Upper lobe of left lung (tissue), 6 donors: ENCODE results near the gene ITPRIP. TPM values are rescaled to one million over a fixed set of nuclear protein-coding genes. Genes with fewer than 3 reads are reported as not detected.

Source experiments
- ATAC-seq, 2 donors: fragments of 200-7000 bp; cut with Tn5 transposase; one replicate each; pipeline ENCODE4 v1.9.1; 2022; ENCODE audit warnings: mild to moderate bottlenecking in 2 of 2, moderate library complexity in 2 of 2; ENCODE audit not compliant: low FRiP score in 2 of 2
- DNase-seq, 2 donors: peaks; one replicate each; pipeline ENCODE4 v3.0.0-alpha.2; 2019 to 2020
- H3K27ac ChIP-seq, 4 donors: fragments of 200-600 bp; sonication (generic); one replicate each; pipeline ENCODE4 v1.5.1; 2016 to 2019
- H3K27me3 ChIP-seq, 4 donors: fragments of 200-600 bp; sonication (generic); one replicate each; pipeline ENCODE4 v1.5.1; 2017 to 2019
- H3K36me3 ChIP-seq, 4 donors: fragments of 200-600 bp; sonication (generic); one replicate each; pipeline ENCODE4 v1.5.1; 2016 to 2019
- H3K4me1 ChIP-seq, 4 donors: fragments of 200-600 bp; sonication (generic); one replicate each; pipeline ENCODE4 v1.5.1; 2018 to 2019
- H3K4me3 ChIP-seq, 4 donors: fragments of 200-600 bp; sonication (generic); one replicate each; pipeline ENCODE4 v1.5.1; 2017 to 2019; ENCODE audit warnings: mild to moderate bottlenecking in 2 of 4, moderate library complexity in 1 of 4
- H3K9me3 ChIP-seq, 4 donors: fragments of 200-600 bp; sonication (generic); one replicate each; pipeline ENCODE4 v1.5.1; 2018 to 2019
- EP300 ChIP-seq, 4 donors: sonication (generic); formaldehyde crosslinking; IDR thresholded peaks; one replicate each; pipeline ENCODE4 v1.5.1; 2017; ENCODE audit warnings: antibody characterized with exemption in 4 of 4, control low read depth in 2 of 4
- POLR2A ChIP-seq, 4 donors: fragments of 450-650 bp; IDR thresholded peaks; one replicate each; pipeline ENCODE4 v1.5.1; 2016 to 2017; ENCODE audit warnings: antibody characterized with exemption in 4 of 4, mild to moderate bottlenecking in 2 of 4
- POLR2AphosphoS5 ChIP-seq, 2 donors: sonication (generic); formaldehyde crosslinking; IDR thresholded peaks; one replicate each; pipeline ENCODE4 v1.5.1; 2017; ENCODE audit warnings: antibody characterized with exemption in 2 of 2
- WGBS, 2 donors: methylation state at CpG; one replicate each; pipeline ENCODE4 v1.1.5; 2017 to 2018; 5-methylcytosine and 5-hydroxymethylcytosine counted together
- total RNA-seq, 6 donors: library from RNA; depleted of rRNA in 4 of 6; stranded (reverse); fragments of >200 nt in 4 of 6; gene quantifications; one replicate each; pipeline versions ENCODE4 v1.1.0 to v1.2.1, GENCODE V29; 2016 to 2021
- TF ChIP-seq, protein P1 (sequence below), 6 experiments: fragments of 450-650 bp in 4 of 6; fragments of 200-600 bp in 2 of 6; sonication (generic) in 2 of 6; IDR thresholded peaks; one replicate each; pipeline ENCODE4 v1.5.1; 2016 to 2019; ENCODE audit warnings: antibody characterized with exemption in 6 of 6
- donor health status: DM: no; HTN: no; CAD: no; lungs with moderate emphysema.
- donor health status: DM: no; HTN: yes; CAD: no; lungs with severe emphysema.

ITPRIP gene
- total RNA-seq, 6 donors from 2014 or later: 28.3 to 86.2 (median 34.4) TPM

GRCh38 chr10:104314591-104315485 is 23.4 kb downstream of the ITPRIP start:
- Histone ChIP-seq H3K9me3 (no peaks in the 10 kb centered on the region), H3K27me3 (no peaks in the 10 kb centered on the region), H3K4me3 (no peak overlapping the region), H3K36me3 (peaks cover 19 to 62% (median 46%) of the 10 kb centered on the region in 4 donors), H3K4me1 (peaks cover 39 to 81% (median 56%) of the 10 kb centered on the region in 4 donors), H3K27ac (no peak overlapping the region)
- DNase-seq: peak in 1 of 2 donors; percentile 79
- WGBS, 2 donors: 92 to 93% methylated on average over 18 to 43 of the region's 43 CpGs
- no peak for ATAC-seq
- TF ChIP-seq, protein P1, sequence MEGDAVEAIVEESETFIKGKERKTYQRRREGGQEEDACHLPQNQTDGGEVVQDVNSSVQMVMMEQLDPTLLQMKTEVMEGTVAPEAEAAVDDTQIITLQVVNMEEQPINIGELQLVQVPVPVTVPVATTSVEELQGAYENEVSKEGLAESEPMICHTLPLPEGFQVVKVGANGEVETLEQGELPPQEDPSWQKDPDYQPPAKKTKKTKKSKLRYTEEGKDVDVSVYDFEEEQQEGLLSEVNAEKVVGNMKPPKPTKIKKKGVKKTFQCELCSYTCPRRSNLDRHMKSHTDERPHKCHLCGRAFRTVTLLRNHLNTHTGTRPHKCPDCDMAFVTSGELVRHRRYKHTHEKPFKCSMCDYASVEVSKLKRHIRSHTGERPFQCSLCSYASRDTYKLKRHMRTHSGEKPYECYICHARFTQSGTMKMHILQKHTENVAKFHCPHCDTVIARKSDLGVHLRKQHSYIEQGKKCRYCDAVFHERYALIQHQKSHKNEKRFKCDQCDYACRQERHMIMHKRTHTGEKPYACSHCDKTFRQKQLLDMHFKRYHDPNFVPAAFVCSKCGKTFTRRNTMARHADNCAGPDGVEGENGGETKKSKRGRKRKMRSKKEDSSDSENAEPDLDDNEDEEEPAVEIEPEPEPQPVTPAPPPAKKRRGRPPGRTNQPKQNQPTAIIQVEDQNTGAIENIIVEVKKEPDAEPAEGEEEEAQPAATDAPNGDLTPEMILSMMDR (IDR thresholded peaks at IDR 0.05): no peak
- TF ChIP-seq POLR2A (IDR thresholded peaks at IDR 0.05): no peak
- TF ChIP-seq EP300 (IDR thresholded peaks at IDR 0.05): no peak
- no peak for TF ChIP-seq POLR2AphosphoS5 (IDR thresholded peaks at IDR 0.05)

- H3K27me3 ChIP-seq: no peaks in the 10 kb centered on the region
- no peak for TF ChIP-seq POLR2AphosphoS5 (IDR thresholded peaks at IDR 0.05)
- TF ChIP-seq, protein P1 (IDR thresholded peaks at IDR 0.05): no peak
- TF ChIP-seq EP300 (IDR thresholded peaks at IDR 0.05): no peak
- no peak for TF ChIP-seq POLR2A (IDR thresholded peaks at IDR 0.05)
- no peak for DNase-seq
- peak overlapping the region in 2 of 4 donors; percentile 31 to 39 for H3K27ac ChIP-seq
- peaks cover 3 to 56% (median 24%) of the 10 kb centered on the region in 4 donors for H3K4me1 ChIP-seq
- no peak overlapping the region for H3K4me3 ChIP-seq
- peaks cover 19 to 76% (median 46%) of the 10 kb centered on the region in 4 donors for H3K36me3 ChIP-seq
- WGBS, 2 donors: 83 to 85% methylated on average over 4 to 5 of the region's 5 CpGs
- no peak for ATAC-seq
- no peaks in the 10 kb centered on the region for H3K9me3 ChIP-seq
Observed at GRCh38 chr10:104311184-104311720, 27.0 kb downstream of the ITPRIP start.

GRCh38 chr10:104309980-104310978 is 28.0 kb downstream of the ITPRIP start:
- Histone ChIP-seq H3K4me3 (no peak overlapping the region), H3K4me1 (peaks cover 12 to 61% (median 32%) of the 10 kb centered on the region in 4 donors), H3K36me3 (peaks cover 14 to 69% (median 37%) of the 10 kb centered on the region in 4 donors), H3K9me3 (no peaks in the 10 kb centered on the region), H3K27me3 (no peaks in the 10 kb centered on the region), H3K27ac (peak overlapping the region in 3 of 4 donors; percentile 39 to 62 (median 42))
- WGBS, 2 donors: 74 to 78% methylated on average over 13 to 15 of the region's 15 CpGs
- DNase-seq (no peak), ATAC-seq (peak in 1 of 2 donors; percentile 39)
- no peak for TF ChIP-seq POLR2A (IDR thresholded peaks at IDR 0.05)
- TF ChIP-seq, protein P1 (IDR thresholded peaks at IDR 0.05): no peak
- TF ChIP-seq POLR2AphosphoS5 (IDR thresholded peaks at IDR 0.05): peak; percentile 46 to 52
- TF ChIP-seq EP300 (IDR thresholded peaks at IDR 0.05): no peak

GRCh38 chr10:104308439-104308903 is 29.8 kb downstream of the ITPRIP start:
- no peak for ATAC-seq
- Histone ChIP-seq H3K4me3 (no peak overlapping the region), H3K9me3 (no peaks in the 10 kb centered on the region), H3K27ac (peak overlapping the region in 2 of 4 donors; percentile 5 to 67), H3K27me3 (no peaks in the 10 kb centered on the region), H3K4me1 (peaks cover 13 to 54% (median 37%) of the 10 kb centered on the region in 4 donors), H3K36me3 (peaks cover 0 to 51% (median 19%) of the 10 kb centered on the region in 4 donors)
- no peak for TF ChIP-seq EP300 (IDR thresholded peaks at IDR 0.05)
- DNase-seq: no peak
- WGBS, 2 donors: 68 to 76% methylated on average over 4 of the region's 4 CpGs
